Neural cell (in vitro differentiated cells): ENCODE data around the gene SPIN1. TPM values are rescaled to one million over a fixed set of nuclear protein-coding genes. Genes with fewer than 3 reads are reported as not detected.

Source experiments
- H2AFZ ChIP-seq: fragments of 200-600, 300-800 bp; sonication (generic), shearing (Covaris generic); 2 replicates; pipeline ENCODE4 v1.6.0; 2014; ENCODE audit warnings: low read depth, mild to moderate bottlenecking, antibody characterized with exemption, low read length, moderate library complexity
- H3F3A ChIP-seq: fragments of 200-600 bp; shearing (Covaris generic); 2 replicates; pipeline ENCODE4 v1.6.1; 2016; ENCODE audit warnings: mild to moderate bottlenecking, moderate library complexity, mixed read lengths, antibody characterized with exemption, low read length; ENCODE audit not compliant: insufficient read depth, poor library complexity, severe bottlenecking
- H3K27ac ChIP-seq: fragments of 200-600, 300-800 bp; sonication (generic), shearing (Covaris generic); 2 replicates; pipeline ENCODE4 v1.5.1; 2014; ENCODE audit warnings: mild to moderate bottlenecking, low read length, moderate library complexity
- H3K27me3 ChIP-seq: fragments of 300-800, 200-600 bp; sonication (generic), shearing (Covaris generic); 2 replicates; pipeline ENCODE4 v1.6.0; 2014; ENCODE audit warnings: mild to moderate bottlenecking, low read depth, low read length, moderate library complexity; ENCODE audit not compliant: insufficient read depth
- H3K36me3 ChIP-seq: fragments of 300-800, 200-600 bp; sonication (generic), shearing (Covaris generic); 2 replicates; pipeline ENCODE4 v1.5.1; 2014; ENCODE audit warnings: mild to moderate bottlenecking, antibody characterized with exemption, low read length, moderate library complexity; ENCODE audit not compliant: insufficient read depth
- H3K4me2 ChIP-seq: fragments of 300-800, 200-600 bp; sonication (generic), shearing (Covaris generic); 2 replicates; pipeline ENCODE4 v1.6.0; 2014; ENCODE audit warnings: mild to moderate bottlenecking, low read length
- H3K4me3 ChIP-seq: fragments of 300-800, 200-600 bp; sonication (generic), shearing (Covaris generic); 2 replicates; pipeline ENCODE4 v1.5.1; 2014; ENCODE audit warnings: mild to moderate bottlenecking, low read length, moderate library complexity
- H3K79me2 ChIP-seq: fragments of 200-600 bp; shearing (Covaris generic); replicated peaks from 2 replicates; pipeline ENCODE4 v1.6.0; 2014; ENCODE audit warnings: mild to moderate bottlenecking, low read length, moderate library complexity; ENCODE audit not compliant: insufficient read depth
- H3K9ac ChIP-seq: fragments of 300-800, 200-600 bp; sonication (generic), shearing (Covaris generic); 2 replicates; pipeline ENCODE4 v1.6.1; 2016; ENCODE audit warnings: mild to moderate bottlenecking, low read length, mixed read lengths
- H3K9me2 ChIP-seq: fragments of 200-600 bp; shearing (Covaris generic); 2 replicates; pipeline ENCODE4 v1.6.1; 2016; ENCODE audit warnings: mild to moderate bottlenecking, low read length, mixed read lengths; ENCODE audit not compliant: insufficient read depth
- H3K9me3 ChIP-seq: fragments of 200-600, 300-800 bp; sonication (generic), shearing (Covaris generic); 2 replicates; pipeline ENCODE4 v1.6.1; 2016; ENCODE audit warnings: mild to moderate bottlenecking, mixed run types, low read length, moderate library complexity, mixed read lengths
- H4K20me1 ChIP-seq: fragments of 200-600 bp; shearing (Covaris generic); 2 replicates; pipeline ENCODE4 v1.6.1; 2016; ENCODE audit warnings: mild to moderate bottlenecking, mixed run types; ENCODE audit not compliant: insufficient read depth
- CTCF ChIP-seq: fragments of 450-650 bp; IDR thresholded peaks from 2 replicates; pipeline ENCODE4 v1.5.1; 2014; ENCODE audit warnings: antibody characterized with exemption, mild to moderate bottlenecking, moderate library complexity; ENCODE audit not compliant: poor library complexity, severe bottlenecking
- EP300 ChIP-seq: fragments of 450-650 bp; conservative IDR thresholded peaks from 2 replicates; pipeline ENCODE4 v1.6.1; 2014; ENCODE audit warnings: antibody characterized with exemption, mild to moderate bottlenecking, moderate library complexity; ENCODE audit not compliant: poor library complexity, severe bottlenecking
- EZH2 ChIP-seq: fragments of 200-600, 300-800 bp; shearing (Covaris generic), sonication (generic); IDR thresholded peaks from 2 replicates; pipeline ENCODE4 v1.6.1; 2014; ENCODE audit warnings: antibody characterized with exemption, low read length, borderline replicate concordance, mild to moderate bottlenecking; ENCODE audit not compliant: insufficient read depth, poor library complexity, severe bottlenecking
- MXI1 ChIP-seq: fragments of 450-650 bp; conservative IDR thresholded peaks from 2 replicates; pipeline ENCODE4 v1.6.1; 2014; ENCODE audit warnings: antibody characterized with exemption, mild to moderate bottlenecking; ENCODE audit not compliant: poor library complexity, severe bottlenecking
- POLR2AphosphoS5 ChIP-seq: IDR thresholded peaks from 2 replicates; pipeline ENCODE4 v1.6.1; 2012
- RAD21 ChIP-seq: fragments of 450-650 bp; conservative IDR thresholded peaks from 2 replicates; pipeline ENCODE4 v1.6.1; 2014; ENCODE audit warnings: antibody characterized with exemption, mild to moderate bottlenecking, moderate library complexity
- REST ChIP-seq: IDR thresholded peaks from 2 replicates; pipeline ENCODE4 v1.6.1; 2012; ENCODE audit warnings: borderline replicate concordance
- SMC3 ChIP-seq: fragments of 450-650 bp; conservative IDR thresholded peaks from 2 replicates; pipeline ENCODE4 v1.6.1; 2014; ENCODE audit warnings: antibody characterized with exemption, mild to moderate bottlenecking, moderate library complexity; ENCODE audit not compliant: poor library complexity
- TAF1 ChIP-seq: IDR thresholded peaks from 2 replicates; pipeline ENCODE4 v1.6.1; 2012; ENCODE audit warnings: low read depth
- polyA plus RNA-seq: library from polyadenylated mRNA; depleted of rRNA; stranded (reverse); fragments of >200 nt; gene quantifications from 2 replicates; pipeline ENCODE4 v1.2.3, GENCODE V29; 2014

The SPIN1 gene
- polyA plus RNA-seq, 1 donor from 2014 or later, result 282 TPM

- TF ChIP-seq EP300 (no peak), EZH2 (no peak), TAF1 (no peak), MXI1 (no peak)
These were observed 106.9 kb downstream of the SPIN1 start (continued) for GRCh38 chr9:88494983-88495721.

GRCh38 chr9:88497224-88497623 lies 109.0 kb downstream of the SPIN1 start:
- H4K20me1 ChIP-seq, result no peaks in the 10 kb centered on the region
- no peak overlapping the region for H3K27ac ChIP-seq
- no peaks in the 10 kb centered on the region for H3K36me3 ChIP-seq
- no peak overlapping the region for H3K9ac ChIP-seq
- no peak overlapping the region for H3K4me3 ChIP-seq
- no peak overlapping the region for H2AFZ ChIP-seq
- H3K9me3 ChIP-seq, result no peaks in the 10 kb centered on the region
- H3K4me2 ChIP-seq, result no peak overlapping the region
- H3K9me2 ChIP-seq, result no peaks in the 10 kb centered on the region
- H3F3A ChIP-seq, result no peaks in the 10 kb centered on the region
- H3K27me3 ChIP-seq, result no peaks in the 10 kb centered on the region
- no peak for TF ChIP-seq MXI1
- TF ChIP-seq SMC3, result no peak
- no peak for TF ChIP-seq TAF1
- TF ChIP-seq EZH2, result no peak
- no peak for TF ChIP-seq POLR2AphosphoS5
- no peak for TF ChIP-seq RAD21
- TF ChIP-seq REST, result no peak
- TF ChIP-seq EP300, result no peak
- no peaks in the 10 kb centered on the region for H3K79me2 ChIP-seq

- no peak overlapping the region for H3K4me3 ChIP-seq
- H3K9me2 ChIP-seq, result no peaks in the 10 kb centered on the region
- no peaks in the 10 kb centered on the region for H3F3A ChIP-seq
- no peak for TF ChIP-seq RAD21
- TF ChIP-seq CTCF, result no peak
- TF ChIP-seq REST, result no peak
- TF ChIP-seq TAF1, result no peak
- no peak for TF ChIP-seq MXI1
- TF ChIP-seq EP300, result no peak
- no peak for TF ChIP-seq SMC3
- no peak overlapping the region for H3K9ac ChIP-seq
- H3K4me2 ChIP-seq, result no peak overlapping the region
- no peaks in the 10 kb centered on the region for H4K20me1 ChIP-seq
- no peaks in the 10 kb centered on the region for H3K27me3 ChIP-seq
- H3K27ac ChIP-seq, result no peak overlapping the region
- H3K36me3 ChIP-seq, result no peaks in the 10 kb centered on the region
- no peaks in the 10 kb centered on the region for H3K9me3 ChIP-seq
- H3K79me2 ChIP-seq, result no peaks in the 10 kb centered on the region
- no peak overlapping the region for H2AFZ ChIP-seq
These were observed 110.6 kb downstream of the SPIN1 start for GRCh38 chr9:88498880-88499279.
